GM21390 (cell line): Measurements from ENCODE around the gene HOXA9.
A peak's percentile ranks its signal among the peaks of the same experiment; 100 is the strongest.

Experiments used
- ATAC-seq: cut with Tn5 transposase; IDR thresholded peaks from one replicate; pipeline ENCODE4 v1.9.1; 2021; ENCODE audit not compliant: unreplicated experiment

The HOXA9 gene

GRCh38 chr7:27154901-27155815, 10.2 kb downstream of the HOXA9 start:
- ATAC-seq = no peak

- no peak for ATAC-seq
Observed at GRCh38 chr7:27154369-27154768, 11.0 kb downstream of the HOXA9 start.

GRCh38 chr7:27153526-27153925, 11.8 kb downstream of the HOXA9 start:
- ATAC-seq = no peak

GRCh38 chr7:27152816-27153442, 12.4 kb downstream of the HOXA9 start:
- no peak for ATAC-seq

- ATAC-seq = no peak
Observed at GRCh38 chr7:27151931-27152815, 13.2 kb downstream of the HOXA9 start, which contains the start of gene HOXA3. TSS of gene HOXA3 (minus strand) at chr7:27152583. CDS start at chr7:27110640, 41,943 bp downstream.

- no peak for ATAC-seq
Observed at GRCh38 chr7:27151341-27151930, 13.9 kb downstream of the HOXA9 start.

GRCh38 chr7:27150568-27151340, 14.6 kb downstream of the HOXA9 start:
- ATAC-seq = peak; percentile 89

- peak; percentile 9 for ATAC-seq
Observed at GRCh38 chr7:27149842-27150567, 15.3 kb downstream of the HOXA9 start.

GRCh38 chr7:27148756-27149641, 16.3 kb downstream of the HOXA9 start:
- ATAC-seq = no peak

GRCh38 chr7:27148031-27148755, 17.1 kb downstream of the HOXA9 start:
- no peak for ATAC-seq

- ATAC-seq = no peak
Observed at GRCh38 chr7:27147199-27148030, 17.9 kb downstream of the HOXA9 start, which contains the start of gene HOXA6. TSS of gene HOXA6 (minus strand) at chr7:27147774. CDS start at chr7:27147749, 25 bp downstream.

GRCh38 chr7:27146491-27147198, 18.7 kb downstream of the HOXA9 start:
- ATAC-seq = no peak

GRCh38 chr7:27145914-27146412, 19.4 kb downstream of the HOXA9 start:
- ATAC-seq = no peak

GRCh38 chr7:27145165-27145913, 20.0 kb downstream of the HOXA9 start:
- ATAC-seq = no peak

GRCh38 chr7:27144781-27145164, 20.6 kb downstream of the HOXA9 start:
- no peak for ATAC-seq
